Stromal cell of bone marrow (primary cell): ENCODE measurements around the gene SORCS3.

Experiments
- DNase-seq: peaks from one replicate; pipeline ENCODE4 v3.0.0-alpha.2; 2012; ENCODE audit warnings: low read depth

SORCS3 gene

GRCh38 chr10:105187243-105187642 lies 546.2 kb downstream of the SORCS3 start:
- no peak for DNase-seq

GRCh38 chr10:105188737-105189462 lies 547.8 kb downstream of the SORCS3 start:
- DNase-seq: no peak

- DNase-seq: no peak
Measured at GRCh38 chr10:105189463-105189800, 548.3 kb downstream of the SORCS3 start.

- DNase-seq: no peak
Measured at GRCh38 chr10:105192146-105192545, 551.1 kb downstream of the SORCS3 start.

GRCh38 chr10:105192861-105193260 lies 551.8 kb downstream of the SORCS3 start:
- no peak for DNase-seq

GRCh38 chr10:105195831-105196230 lies 554.7 kb downstream of the SORCS3 start:
- no peak for DNase-seq

GRCh38 chr10:105197598-105198364 lies 556.7 kb downstream of the SORCS3 start:
- no peak for DNase-seq

GRCh38 chr10:105206616-105207015 lies 565.5 kb downstream of the SORCS3 start:
- no peak for DNase-seq

- no peak for DNase-seq
Measured at GRCh38 chr10:105207476-105207995, 566.4 kb downstream of the SORCS3 start.

- no peak for DNase-seq
Measured at GRCh38 chr10:105210546-105210945, 569.5 kb downstream of the SORCS3 start.

GRCh38 chr10:105237685-105238084 lies 596.6 kb downstream of the SORCS3 start:
- no peak for DNase-seq

- DNase-seq: no peak
Measured at GRCh38 chr10:105239311-105240219, 598.5 kb downstream of the SORCS3 start.

GRCh38 chr10:105241254-105241653 lies 600.2 kb downstream of the SORCS3 start:
- DNase-seq: no peak

GRCh38 chr10:105243381-105243780 lies 602.3 kb downstream of the SORCS3 start:
- DNase-seq: no peak

- no peak for DNase-seq
Measured at GRCh38 chr10:105243825-105244224, 602.7 kb downstream of the SORCS3 start.

- no peak for DNase-seq
Measured at GRCh38 chr10:105247831-105248499, 606.9 kb downstream of the SORCS3 start.

- DNase-seq: no peak
Measured at GRCh38 chr10:105252911-105253310, 611.8 kb downstream of the SORCS3 start.

- no peak for DNase-seq
Measured at GRCh38 chr10:105253515-105254212, 612.6 kb downstream of the SORCS3 start.

GRCh38 chr10:105258036-105258673 lies 617.1 kb downstream of the SORCS3 start:
- no peak for DNase-seq

- no peak for DNase-seq
Measured at GRCh38 chr10:105258674-105259065, 617.6 kb downstream of the SORCS3 start.

GRCh38 chr10:105259201-105259600 lies 618.1 kb downstream of the SORCS3 start:
- no peak for DNase-seq
